Measurements from ENCODE around the gene P2RY10.

Gene P2RY10

DNA sequence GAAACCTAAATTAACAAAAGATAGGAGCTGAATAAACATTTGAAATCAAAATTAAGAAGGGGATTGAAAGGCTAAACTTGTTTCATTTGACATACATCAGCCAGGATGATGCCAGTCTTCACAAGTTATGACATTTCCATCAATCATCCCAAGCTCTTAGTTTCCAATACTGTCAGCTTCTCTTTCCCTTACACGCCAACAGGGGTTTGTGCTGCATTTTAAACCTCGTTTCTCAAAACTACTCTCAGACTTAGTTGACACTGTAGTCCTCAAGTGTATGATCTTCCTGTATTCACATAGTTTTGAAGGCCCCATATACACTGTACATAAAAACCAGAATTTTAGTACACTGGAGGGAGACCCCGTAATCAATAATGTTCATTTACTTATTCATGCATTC, 840 bp upstream of the P2RY10 start:
- Histone ChIP-seq H3K27me3 (replicated peaks; ENCODE audit: control insufficient read depth, insufficient read depth, low read length) (no peaks in the 10 kb centered on the region), H3K4me3 (replicated peaks; ENCODE audit: low read depth, low read length) (no peak overlapping the region), H3K36me3 (ENCODE audit: control insufficient read depth, insufficient read depth, low read length) (no peaks in the 10 kb centered on the region)
- DNase-seq (ENCODE audit: extremely low read depth, insufficient read length), result no peak
- TF ChIP-seq, protein P1, sequence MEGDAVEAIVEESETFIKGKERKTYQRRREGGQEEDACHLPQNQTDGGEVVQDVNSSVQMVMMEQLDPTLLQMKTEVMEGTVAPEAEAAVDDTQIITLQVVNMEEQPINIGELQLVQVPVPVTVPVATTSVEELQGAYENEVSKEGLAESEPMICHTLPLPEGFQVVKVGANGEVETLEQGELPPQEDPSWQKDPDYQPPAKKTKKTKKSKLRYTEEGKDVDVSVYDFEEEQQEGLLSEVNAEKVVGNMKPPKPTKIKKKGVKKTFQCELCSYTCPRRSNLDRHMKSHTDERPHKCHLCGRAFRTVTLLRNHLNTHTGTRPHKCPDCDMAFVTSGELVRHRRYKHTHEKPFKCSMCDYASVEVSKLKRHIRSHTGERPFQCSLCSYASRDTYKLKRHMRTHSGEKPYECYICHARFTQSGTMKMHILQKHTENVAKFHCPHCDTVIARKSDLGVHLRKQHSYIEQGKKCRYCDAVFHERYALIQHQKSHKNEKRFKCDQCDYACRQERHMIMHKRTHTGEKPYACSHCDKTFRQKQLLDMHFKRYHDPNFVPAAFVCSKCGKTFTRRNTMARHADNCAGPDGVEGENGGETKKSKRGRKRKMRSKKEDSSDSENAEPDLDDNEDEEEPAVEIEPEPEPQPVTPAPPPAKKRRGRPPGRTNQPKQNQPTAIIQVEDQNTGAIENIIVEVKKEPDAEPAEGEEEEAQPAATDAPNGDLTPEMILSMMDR (IDR thresholded peaks at IDR 0.05; ENCODE audit: insufficient read depth, low read length, poor library complexity, severe bottlenecking), result no peak

DNA sequence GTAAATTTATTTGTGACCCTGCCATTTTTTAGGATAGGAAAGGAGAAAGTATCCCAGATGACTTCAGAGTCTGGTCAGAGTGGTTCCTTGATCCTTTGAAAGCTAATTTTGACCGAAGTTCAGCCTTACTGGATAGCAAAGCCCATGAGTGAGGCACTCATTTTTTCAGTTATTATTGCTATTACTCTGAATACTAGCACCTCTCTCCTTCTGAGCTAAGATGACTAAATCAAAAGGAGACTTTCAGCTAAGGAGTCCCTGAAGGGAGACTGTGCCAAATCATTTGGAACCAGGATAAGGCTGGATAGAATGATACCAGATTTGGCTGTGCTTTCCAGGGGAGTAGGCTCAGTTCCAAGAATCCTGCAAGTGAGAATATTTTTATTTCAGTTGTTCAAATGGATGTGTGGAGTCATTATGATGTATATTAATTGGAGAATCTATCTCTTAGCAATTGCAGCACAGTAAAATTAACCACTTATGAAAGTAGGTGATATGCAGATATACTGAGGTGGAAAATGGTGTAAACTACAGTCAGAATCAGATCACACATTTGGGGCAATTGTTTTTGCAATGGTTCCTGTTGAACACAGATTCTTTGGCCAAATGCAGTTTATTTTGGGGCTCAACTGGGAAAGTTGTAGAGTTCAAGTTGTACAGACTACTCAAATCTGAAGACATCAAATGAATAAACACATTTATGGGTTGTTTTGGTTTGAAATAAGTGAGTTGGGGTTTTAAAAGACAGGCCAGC, 1.2 kb downstream of the P2RY10 start:
- DNase-seq (ENCODE audit: extremely low read depth, insufficient read length), result no peak
- Histone ChIP-seq H3K36me3 (ENCODE audit: control insufficient read depth, insufficient read depth, low read length) (no peaks in the 10 kb centered on the region), H3K27me3 (replicated peaks; ENCODE audit: control insufficient read depth, insufficient read depth, low read length) (no peaks in the 10 kb centered on the region), H3K4me3 (replicated peaks; ENCODE audit: low read depth, low read length) (peak overlapping the region; percentile 76)
- TF ChIP-seq, protein P1 (IDR thresholded peaks at IDR 0.05; ENCODE audit: insufficient read depth, low read length, poor library complexity, severe bottlenecking), result no peak

DNA sequence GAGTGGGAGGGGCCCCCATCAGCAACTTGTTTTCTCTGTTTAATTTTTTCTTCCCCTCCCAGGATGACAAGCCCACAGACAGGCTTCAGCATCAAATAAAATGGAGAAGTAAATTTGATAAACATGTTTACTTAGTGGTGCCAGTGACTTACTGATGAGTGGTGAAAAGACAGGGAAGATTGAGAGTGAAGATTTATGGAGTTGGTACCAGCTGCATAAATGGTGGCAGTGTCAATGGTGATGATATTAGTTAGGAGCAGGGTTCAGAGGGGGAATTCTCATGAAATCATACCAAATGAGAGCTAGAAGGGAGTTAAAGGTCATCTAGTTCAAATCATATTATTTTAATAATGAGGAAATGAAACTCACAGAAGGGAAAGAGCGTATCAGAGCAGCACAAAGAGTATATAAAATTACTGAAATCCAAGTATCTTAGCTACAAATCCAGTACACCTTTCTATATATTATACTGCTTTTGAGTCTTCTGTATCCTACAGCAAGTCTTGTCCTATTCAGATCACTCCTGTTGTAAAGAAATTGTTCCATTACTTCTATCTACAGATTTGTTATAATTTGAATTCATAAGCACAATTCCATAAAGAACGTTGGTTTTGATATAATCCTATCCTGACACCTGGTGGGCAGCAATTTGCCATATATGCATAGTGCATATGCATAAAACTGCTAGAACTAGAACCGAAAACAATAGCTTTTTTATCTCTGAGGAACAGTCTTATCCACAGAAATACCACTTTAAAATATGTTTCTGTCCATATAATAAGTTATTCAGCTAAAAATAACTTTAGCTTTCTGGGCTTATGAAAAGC, 5.0 kb downstream of the P2RY10 start:
- Histone ChIP-seq H3K27me3 (replicated peaks; ENCODE audit: control insufficient read depth, insufficient read depth, low read length) (no peaks in the 10 kb centered on the region), H3K4me3 (replicated peaks; ENCODE audit: low read depth, low read length) (peak overlapping the region; percentile 76), H3K36me3 (ENCODE audit: control insufficient read depth, insufficient read depth, low read length) (no peaks in the 10 kb centered on the region)
- TF ChIP-seq, protein P1 (IDR thresholded peaks at IDR 0.05; ENCODE audit: insufficient read depth, low read length, poor library complexity, severe bottlenecking), result no peak
- no peak for DNase-seq (ENCODE audit: extremely low read depth, insufficient read length)

DNA sequence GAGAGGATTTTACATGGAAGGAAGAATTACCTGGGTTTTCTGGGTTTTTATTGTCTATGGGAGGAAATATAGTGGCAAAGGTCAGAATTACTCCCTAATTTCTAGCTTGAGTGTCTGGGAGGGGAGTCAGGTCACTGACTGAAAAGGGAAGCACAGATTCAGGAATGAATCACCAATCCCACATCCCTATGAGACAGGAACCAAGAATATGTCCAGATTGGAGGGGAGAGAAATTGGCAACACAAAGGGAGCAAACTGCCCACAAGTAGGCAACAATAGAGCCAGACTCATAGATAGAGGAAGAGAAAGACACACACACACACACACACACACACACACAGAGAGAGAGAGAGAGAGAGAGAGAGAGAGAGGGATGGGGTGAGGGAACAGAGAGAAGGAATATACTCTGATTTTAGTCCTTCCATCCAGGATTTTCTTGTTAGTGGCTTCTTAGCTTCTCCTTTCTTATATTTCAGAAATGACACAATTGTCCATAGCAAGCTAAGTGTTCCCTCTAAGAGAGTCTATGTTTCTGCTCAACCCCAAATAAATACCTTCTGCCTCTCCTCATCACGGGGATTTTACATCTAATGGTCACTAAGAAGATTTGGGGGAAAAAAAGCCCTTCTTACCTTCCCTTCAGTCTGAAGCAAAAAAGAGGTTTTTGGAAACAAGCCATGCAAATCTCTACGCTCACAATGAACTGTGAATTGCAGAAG, 12.0 kb downstream of the P2RY10 start:
- Histone ChIP-seq H3K4me3 (replicated peaks; ENCODE audit: low read depth, low read length) (no peak overlapping the region), H3K27me3 (replicated peaks; ENCODE audit: control insufficient read depth, insufficient read depth, low read length) (no peaks in the 10 kb centered on the region), H3K36me3 (ENCODE audit: control insufficient read depth, insufficient read depth, low read length) (peaks cover 10% of the 10 kb centered on the region)
- TF ChIP-seq, protein P1 (IDR thresholded peaks at IDR 0.05; ENCODE audit: insufficient read depth, low read length, poor library complexity, severe bottlenecking), result no peak
- no peak for DNase-seq (ENCODE audit: extremely low read depth, insufficient read length)

DNA sequence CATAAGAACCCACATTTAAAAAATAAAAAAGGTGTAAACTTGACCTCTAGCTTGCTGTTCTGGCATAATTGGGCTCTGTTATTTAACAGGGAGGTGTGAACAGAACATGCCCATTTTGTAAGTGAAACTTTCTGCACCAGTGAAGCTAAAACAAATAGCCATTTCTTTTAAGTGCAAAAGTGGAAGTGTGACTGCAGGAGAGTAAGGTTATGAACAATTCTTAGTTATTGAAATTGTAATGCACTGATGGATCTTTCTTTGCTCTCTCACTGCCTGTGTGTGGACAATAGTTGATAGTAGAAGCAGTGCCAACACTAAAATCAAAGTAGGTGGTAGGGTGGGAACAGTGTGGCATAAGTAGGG, 12.6 kb downstream of the P2RY10 start:
- TF ChIP-seq, protein P1 (IDR thresholded peaks at IDR 0.05; ENCODE audit: insufficient read depth, low read length, poor library complexity, severe bottlenecking), result no peak
- Histone ChIP-seq H3K36me3 (ENCODE audit: control insufficient read depth, insufficient read depth, low read length) (peaks cover 10% of the 10 kb centered on the region), H3K4me3 (replicated peaks; ENCODE audit: low read depth, low read length) (no peak overlapping the region), H3K27me3 (replicated peaks; ENCODE audit: control insufficient read depth, insufficient read depth, low read length) (no peaks in the 10 kb centered on the region)
- peak; percentile 64 for DNase-seq (ENCODE audit: extremely low read depth, insufficient read length)

Data from GM06990 (cell line).